ENCODE measurements around the gene HOXD10. TPM values are rescaled to one million over a fixed set of nuclear protein-coding genes. Genes with fewer than 3 reads are reported as not detected.

Gene HOXD10
- total and polyA plus RNA-seq, 2 of the 13 experiments (the other 11 are each of a cell fraction or from before 2014, with no cell fraction given), result not detected

DNA sequence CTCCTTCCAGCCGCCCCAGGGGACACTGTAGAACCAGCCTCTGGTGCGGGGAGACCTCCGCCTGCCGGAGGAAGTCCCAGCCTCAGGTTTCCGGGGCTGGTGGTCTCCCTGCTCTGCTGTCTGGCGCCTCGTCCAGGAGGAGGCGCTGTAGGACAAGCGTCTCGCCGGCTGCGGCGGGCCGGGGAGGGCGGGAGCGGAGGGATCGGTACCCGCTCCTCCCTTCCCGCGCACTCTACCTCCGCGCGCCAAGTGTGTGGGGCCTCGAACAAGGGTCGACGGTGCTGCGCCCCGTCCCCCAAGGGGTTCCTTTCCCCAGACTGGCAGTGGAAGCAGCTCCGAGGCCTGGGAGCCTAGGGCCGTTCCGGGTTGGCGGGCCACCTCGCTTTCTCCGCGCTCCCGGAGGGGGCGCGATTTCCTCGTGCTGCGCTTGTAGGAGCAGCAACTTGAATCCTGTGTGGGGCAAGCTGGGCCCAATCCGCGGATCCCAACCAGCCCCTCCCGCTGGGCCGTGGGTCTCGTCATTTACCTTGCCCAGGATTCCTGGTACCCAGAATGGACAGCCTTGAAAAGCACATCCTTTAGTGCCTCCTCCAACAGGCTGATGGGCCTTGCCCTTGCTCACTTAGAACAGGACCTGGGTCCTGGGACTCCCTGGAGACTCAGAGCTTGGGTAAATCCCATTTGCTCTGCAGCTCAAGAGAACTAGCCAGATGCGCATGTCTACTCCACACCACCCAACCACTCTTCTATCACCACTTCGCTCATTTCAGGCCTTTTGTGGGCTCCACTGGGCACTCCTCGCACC is 24.1 kb downstream of the HOXD10 start:
- FAIRE-seq, result peak; percentile 76
- 22% methylated on average over 21 of the region's 48 CpGs for WGBS (ENCODE audit: low lambda C conversion rate)
- no peaks in the 10 kb centered on the region for H4K20me1 ChIP-seq (ENCODE audit: insufficient read depth, low read length)
- intact Hi-C loops (cut with micrococcal nuclease; ENCODE audit: unreplicated experiment), result loop anchor here (1.0 to 5.0 kb wide), 4 partner anchors 245 to 497 kb away; no protein-coding TSS in a partner anchor
- H2AFZ ChIP-seq (ENCODE audit: low read length), result no peak overlapping the region
- H3K4me1 ChIP-seq (ENCODE audit: insufficient read depth, low read length), result peaks cover 11% of the 10 kb centered on the region
- no peaks in the 10 kb centered on the region for H3K9me3 ChIP-seq (ENCODE audit: low read length)
- ChIA-PET POLR2A (interaction anchor here (1.4 kb wide), 1 partner anchor 314 kb away, joined by 3 read pairs; no protein-coding TSS in a partner anchor), CTCF (ENCODE audit: low intra/inter-chr PET ratio, low total read pairs) (interaction anchor here (1.1 to 2.5 kb wide), 6 partner anchors 13 to 498 kb away, joined by 4 to 83 read pairs (median 10); no protein-coding TSS in a partner anchor)
- H3K27me3 ChIP-seq (ENCODE audit: control insufficient read depth in 1 of 2, insufficient read depth in 2 of 2, low read length in 2 of 2), result peaks cover 5 to 87% of the 10 kb centered on the region in 2 experiments; a peak in 4 of 5 replicates
- ATAC-seq, result peak; percentile 93
- in situ Hi-C loops (cut with HindIII; ENCODE audit: extremely low pct_ligation_motif_present, low pct_unique_long_range_greater_than_20kb), result loop anchor here (5.0 kb wide), 1 partner anchor 317 kb away; no protein-coding TSS in a partner anchor
- H3K4me2 ChIP-seq (ENCODE audit: low read depth, low read length), result peak overlapping the region; percentile 83
- no TSS peak for BruUV-seq (replicated peaks)
- H3K36me3 ChIP-seq (replicated peaks in 1 of 2; ENCODE audit: control insufficient read depth in 1 of 2, insufficient read depth in 2 of 2, low read length in 2 of 2), result no peaks in the 10 kb centered on the region
- H3K9ac ChIP-seq (ENCODE audit: insufficient read depth, low read depth, low read length), result peak overlapping the region; percentile 37; the same call in 1 of the 2 replicates
- peak overlapping the region; percentile 44 to 75 (median 56) for H3K4me3 ChIP-seq (replicated peaks in 1 of 3; ENCODE audit: insufficient read depth in 1 of 3, low read depth in 2 of 3, low read length in 3 of 3)
- peak; percentile 60 for DNase-seq (ENCODE audit: low spot score)
- no peaks in the 10 kb centered on the region for H3K79me2 ChIP-seq (ENCODE audit: insufficient read depth, low read length)
- H3K27ac ChIP-seq (ENCODE audit: extremely low read length, insufficient read depth, low read length), result no peak overlapping the region
- TF ChIP-seq ZNF776 (CRISPR knock-in tag; IDR thresholded peaks at IDR 0.05) (peak; percentile 75), SRSF4 (IDR thresholded peaks at IDR 0.05; ENCODE audit: low read depth, low read length, poor library complexity, severe bottlenecking) (no peak), ZSCAN21 (CRISPR knock-in tag; IDR thresholded peaks at IDR 0.05; ENCODE audit: borderline replicate concordance) (peak; percentile 78; the same call in 1 of the 2 replicates), TCF7L2 (IDR thresholded peaks at IDR 0.05; ENCODE audit: low read depth, low read length) (no peak), ZNF431 (CRISPR knock-in tag; IDR thresholded peaks at IDR 0.05; ENCODE audit: borderline replicate concordance, low read depth) (0 out of 2 replicates have a peak, but pooled peaks have one; percentile 59), NCOA2 (CRISPR knock-in tag; IDR thresholded peaks at IDR 0.05) (no peak), MTA1 (CRISPR knock-in tag; IDR thresholded peaks at IDR 0.05; ENCODE audit: borderline replicate concordance) (peak; percentile 72; the same call in 1 of the 2 replicates)
- TF ChIP-seq, protein P1, sequence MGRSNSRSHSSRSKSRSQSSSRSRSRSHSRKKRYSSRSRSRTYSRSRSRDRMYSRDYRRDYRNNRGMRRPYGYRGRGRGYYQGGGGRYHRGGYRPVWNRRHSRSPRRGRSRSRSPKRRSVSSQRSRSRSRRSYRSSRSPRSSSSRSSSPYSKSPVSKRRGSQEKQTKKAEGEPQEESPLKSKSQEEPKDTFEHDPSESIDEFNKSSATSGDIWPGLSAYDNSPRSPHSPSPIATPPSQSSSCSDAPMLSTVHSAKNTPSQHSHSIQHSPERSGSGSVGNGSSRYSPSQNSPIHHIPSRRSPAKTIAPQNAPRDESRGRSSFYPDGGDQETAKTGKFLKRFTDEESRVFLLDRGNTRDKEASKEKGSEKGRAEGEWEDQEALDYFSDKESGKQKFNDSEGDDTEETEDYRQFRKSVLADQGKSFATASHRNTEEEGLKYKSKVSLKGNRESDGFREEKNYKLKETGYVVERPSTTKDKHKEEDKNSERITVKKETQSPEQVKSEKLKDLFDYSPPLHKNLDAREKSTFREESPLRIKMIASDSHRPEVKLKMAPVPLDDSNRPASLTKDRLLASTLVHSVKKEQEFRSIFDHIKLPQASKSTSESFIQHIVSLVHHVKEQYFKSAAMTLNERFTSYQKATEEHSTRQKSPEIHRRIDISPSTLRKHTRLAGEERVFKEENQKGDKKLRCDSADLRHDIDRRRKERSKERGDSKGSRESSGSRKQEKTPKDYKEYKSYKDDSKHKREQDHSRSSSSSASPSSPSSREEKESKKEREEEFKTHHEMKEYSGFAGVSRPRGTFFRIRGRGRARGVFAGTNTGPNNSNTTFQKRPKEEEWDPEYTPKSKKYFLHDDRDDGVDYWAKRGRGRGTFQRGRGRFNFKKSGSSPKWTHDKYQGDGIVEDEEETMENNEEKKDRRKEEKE (IDR thresholded peaks at IDR 0.05), result no peak
- TF ChIP-seq, protein P2, sequence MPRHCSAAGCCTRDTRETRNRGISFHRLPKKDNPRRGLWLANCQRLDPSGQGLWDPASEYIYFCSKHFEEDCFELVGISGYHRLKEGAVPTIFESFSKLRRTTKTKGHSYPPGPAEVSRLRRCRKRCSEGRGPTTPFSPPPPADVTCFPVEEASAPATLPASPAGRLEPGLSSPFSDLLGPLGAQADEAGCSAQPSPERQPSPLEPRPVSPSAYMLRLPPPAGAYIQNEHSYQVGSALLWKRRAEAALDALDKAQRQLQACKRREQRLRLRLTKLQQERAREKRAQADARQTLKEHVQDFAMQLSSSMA (CRISPR knock-in tag; IDR thresholded peaks at IDR 0.05), result peak; percentile 86; the same call in 1 of the 2 replicates
- TF ChIP-seq, protein P3, sequence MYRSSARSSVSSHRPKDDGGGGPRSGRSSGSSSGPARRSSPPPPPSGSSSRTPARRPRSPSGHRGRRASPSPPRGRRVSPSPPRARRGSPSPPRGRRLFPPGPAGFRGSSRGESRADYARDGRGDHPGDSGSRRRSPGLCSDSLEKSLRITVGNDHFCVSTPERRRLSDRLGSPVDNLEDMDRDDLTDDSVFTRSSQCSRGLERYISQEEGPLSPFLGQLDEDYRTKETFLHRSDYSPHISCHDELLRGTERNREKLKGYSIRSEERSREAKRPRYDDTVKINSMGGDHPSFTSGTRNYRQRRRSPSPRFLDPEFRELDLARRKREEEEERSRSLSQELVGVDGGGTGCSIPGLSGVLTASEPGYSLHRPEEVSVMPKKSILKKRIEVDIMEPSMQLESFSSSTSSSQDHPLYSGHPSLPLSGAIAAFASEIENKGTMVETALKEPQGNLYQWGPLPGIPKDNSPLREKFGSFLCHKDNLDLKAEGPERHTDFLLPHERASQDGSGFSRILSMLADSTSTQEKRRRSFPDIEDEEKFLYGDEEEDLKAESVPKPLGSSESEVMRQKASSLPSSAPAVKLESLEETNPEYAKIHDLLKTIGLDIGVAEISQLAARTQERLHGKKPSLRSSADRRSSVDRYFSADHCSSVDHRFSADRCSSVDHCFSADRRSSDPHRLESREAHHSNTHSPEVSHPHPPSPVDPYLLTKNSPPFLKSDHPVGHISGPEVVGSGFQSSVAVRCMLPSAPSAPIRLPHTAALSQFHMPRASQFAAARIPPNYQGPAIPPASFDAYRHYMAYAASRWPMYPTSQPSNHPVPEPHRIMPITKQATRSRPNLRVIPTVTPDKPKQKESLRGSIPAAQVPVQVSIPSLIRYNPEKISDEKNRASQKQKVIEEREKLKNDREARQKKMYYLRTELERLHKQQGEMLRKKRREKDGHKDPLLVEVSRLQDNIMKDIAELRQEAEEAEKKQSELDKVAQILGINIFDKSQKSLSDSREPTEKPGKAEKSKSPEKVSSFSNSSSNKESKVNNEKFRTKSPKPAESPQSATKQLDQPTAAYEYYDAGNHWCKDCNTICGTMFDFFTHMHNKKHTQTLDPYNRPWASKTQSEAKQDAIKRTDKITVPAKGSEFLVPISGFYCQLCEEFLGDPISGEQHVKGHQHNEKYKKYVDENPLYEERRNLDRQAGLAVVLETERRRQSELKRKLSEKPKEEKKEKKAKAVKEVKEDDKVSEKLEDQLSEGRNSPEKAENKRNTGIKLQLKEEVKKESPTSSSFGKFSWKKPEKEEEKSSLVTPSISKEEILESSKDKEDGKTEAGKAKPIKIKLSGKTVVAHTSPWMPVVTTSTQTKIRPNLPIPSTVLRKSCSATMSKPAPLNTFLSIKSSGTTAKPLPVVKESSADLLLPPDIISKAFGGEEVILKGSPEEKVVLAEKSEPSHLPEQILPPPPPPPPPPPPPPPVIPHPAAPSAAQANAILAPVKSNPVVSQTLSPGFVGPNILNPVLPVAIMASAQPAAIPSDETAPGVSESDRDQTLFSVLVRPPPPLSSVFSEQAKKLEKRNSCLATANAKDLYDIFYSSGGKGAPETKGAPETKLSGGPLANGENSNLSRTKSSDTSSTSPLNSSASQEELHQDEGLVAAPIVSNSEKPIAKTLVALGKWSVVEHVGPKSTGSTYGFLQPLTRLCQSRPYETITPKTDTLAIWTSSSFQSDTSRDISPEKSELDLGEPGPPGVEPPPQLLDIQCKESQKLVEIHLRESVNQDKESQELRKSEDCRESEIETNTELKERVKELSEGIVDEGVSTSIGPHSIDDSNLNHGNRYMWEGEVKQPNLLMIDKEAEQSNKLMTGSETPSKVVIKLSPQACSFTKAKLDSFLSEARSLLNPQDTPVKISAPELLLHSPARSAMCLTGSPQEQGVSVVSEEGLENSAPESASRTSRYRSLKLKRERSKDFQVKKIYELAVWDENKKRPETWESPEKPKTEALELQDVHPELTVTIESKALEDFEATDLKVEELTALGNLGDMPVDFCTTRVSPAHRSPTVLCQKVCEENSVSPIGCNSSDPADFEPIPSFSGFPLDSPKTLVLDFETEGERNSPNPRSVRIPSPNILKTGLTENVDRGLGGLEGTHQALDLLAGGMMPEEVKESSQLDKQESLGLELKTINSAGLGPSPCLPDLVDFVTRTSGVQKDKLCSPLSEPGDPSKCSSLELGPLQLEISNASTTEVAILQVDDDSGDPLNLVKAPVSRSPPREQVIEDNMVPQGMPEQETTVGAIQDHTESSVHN (CRISPR knock-in tag; IDR thresholded peaks at IDR 0.05), result peak; percentile 72

All from HepG2 (cell line).